T47D (cell line): ENCODE measurements around the gene PKD1L1.
"Not testable (repeated sequence)": the region's sequence is repeated elsewhere in the genome, so short reads cannot be mapped to it uniquely, and the experiment has no call there.

Experiments
- DNase-seq, 2 experiments: peaks; one replicate each; pipeline versions ENCODE4 v3.0.0 to v3.0.0-alpha.2; 2011 to 2012; ENCODE audit warnings: low read depth in 1 of 2, low spot score in 1 of 2
- JUND ChIP-seq: IDR thresholded peaks from 2 replicates; pipeline ENCODE4 v1.6.1; 2012; ENCODE audit warnings: low read depth
- in situ Hi-C: cut with HindIII; loops from 2 replicates; pipeline ENCODE4 v1.10.0; 2016; ENCODE audit warnings: low sequenced_read_pairs, low pct_unique_long_range_greater_than_20kb

Gene PKD1L1

DNA sequence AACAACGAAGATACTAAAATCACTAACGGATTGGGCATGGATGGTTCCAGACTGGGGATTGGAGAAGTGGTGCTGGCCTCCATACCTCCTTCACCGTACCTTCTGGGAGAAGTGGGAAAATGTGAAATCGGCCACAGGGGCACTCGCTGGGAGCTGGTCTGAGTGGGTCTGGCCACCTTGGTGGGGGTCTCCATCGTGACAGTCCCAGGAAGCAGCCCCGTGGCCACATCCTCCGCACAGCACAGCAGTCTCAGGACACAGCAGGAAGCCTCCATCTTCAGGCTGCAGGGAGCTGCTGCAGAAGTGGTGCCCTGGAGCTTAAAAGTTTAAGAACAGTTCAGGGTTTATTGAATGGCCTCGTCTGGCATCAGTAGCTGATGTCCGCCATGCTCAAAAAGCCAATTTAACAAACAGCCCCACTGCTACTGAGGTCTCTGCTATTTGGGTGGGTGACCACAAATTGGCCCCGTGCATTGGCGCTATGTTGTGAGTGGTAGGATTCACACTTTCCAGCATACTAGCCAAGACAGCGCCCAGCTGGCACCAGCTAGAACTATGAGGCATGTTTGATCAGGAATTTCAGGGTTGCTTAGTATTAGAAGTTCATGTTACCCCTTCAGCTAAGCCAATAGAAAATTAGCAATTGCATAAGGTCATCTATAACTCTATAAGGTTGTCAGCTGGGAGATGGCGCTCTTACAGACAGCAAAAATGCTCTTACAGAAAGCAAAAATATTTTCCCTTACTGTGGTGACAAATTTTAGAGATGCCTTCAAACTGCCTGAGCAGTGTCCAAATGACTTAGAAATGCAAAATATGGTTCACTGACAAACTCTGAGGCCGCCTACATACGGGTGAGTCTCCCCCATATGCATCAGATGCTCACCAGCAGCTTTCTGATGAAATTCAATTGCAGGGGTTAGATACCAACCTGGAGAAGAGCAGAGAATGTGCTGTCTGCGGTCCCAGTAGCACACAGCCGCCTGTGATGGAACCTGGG lies 17.0 kb downstream of the PKD1L1 start:
- in situ Hi-C loops: no loop called here
- no peak for TF ChIP-seq JUND

DNA sequence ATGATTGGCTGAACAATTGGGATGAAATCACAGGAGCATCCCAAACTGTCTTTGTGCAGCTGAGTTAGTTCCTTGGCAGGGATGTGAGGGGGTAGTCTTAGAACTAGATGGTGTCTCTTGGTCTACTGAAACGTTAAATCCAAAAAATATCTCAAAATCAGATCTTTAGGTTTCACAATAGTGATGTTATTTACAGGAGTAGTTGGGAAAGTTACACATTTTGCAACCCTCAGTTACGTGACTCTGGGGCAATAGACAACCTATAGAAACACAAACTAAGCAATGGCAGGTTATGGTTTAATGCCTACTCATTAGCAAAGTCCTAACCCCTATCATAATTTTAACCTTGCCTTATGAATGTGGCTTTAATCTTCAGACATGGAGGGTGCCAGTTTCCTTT lies 24.0 kb downstream of the PKD1L1 start:
- TF ChIP-seq JUND: no peak
- in situ Hi-C loops: no loop called here
- no peak for DNase-seq

More for the DNA sequence above, 17.0 kb downstream of the PKD1L1 start:
- no peak for DNase-seq

DNA sequence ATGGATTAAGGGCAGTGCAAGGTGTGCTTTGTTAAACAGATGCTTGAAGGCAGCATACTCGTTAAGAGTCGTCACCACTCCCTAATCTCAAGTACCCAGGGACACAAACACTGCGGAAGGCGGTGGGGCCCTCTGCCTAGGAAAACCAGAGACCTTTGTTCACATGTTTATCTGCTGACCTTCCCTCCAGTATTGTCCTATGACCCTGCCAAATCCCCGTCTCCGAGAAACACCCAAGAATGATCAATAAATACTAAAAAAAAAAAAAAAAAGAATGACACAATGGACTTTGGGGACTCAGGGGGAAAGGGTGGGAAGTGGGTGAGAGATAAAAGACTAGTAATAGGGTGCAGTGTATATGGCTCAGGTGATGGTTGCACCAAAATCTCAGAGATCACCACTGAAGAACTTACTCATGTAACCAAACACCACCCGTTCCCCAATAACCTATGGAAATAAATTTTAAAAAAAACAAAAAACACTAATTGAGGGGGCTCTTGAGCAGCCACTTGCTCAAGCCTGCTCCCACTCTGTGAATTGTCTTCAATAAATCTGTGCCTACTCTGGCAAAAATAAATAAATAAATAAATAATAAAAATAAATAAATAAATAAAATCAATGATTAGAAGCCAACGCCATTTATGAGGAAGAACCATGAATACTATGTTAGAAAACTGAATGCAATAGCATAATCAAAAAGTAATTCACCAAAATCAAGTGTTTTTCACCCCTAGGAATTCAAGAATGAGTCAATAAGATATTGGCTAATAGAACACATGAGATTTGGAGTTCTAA lies 25.0 kb downstream of the PKD1L1 start:
- in situ Hi-C loops, DNase-seq: not testable (repeated sequence)

DNA sequence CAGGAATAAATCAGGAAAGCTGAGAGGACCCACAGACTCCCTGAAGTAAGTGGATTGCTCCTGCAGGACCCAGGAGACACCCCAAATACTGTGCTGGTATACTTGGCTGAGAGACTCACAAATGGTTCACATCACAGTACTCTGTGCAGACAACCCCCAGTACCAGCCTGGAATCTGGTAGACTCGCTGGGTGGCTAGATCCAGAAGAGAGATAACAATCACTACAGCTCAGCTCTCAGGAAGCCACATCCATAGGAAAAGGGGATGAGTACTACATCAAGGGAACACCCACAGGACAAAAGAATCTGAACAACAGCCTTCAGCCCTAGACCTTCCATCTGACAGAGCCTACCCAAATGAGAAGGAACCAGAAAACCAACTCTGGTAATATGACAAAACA lies 31.8 kb downstream of the PKD1L1 start:
- DNase-seq, in situ Hi-C loops: not testable (repeated sequence)

DNA sequence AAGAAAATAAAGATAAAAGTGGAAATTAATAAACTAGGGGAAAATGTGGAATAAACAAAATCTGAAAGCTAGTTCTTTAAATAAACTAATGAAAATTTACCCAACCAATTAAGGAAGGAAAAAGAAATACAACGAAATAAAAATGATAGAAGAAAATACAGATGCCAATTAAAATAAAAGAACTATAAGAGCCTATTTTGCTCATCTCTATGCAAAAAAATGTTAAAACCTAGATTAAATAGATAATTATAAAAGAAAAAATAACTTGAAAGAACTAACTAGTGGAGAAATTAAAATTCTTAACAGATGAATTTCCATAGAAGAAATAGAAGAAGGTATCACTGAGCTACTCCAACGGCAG lies 32.7 kb downstream of the PKD1L1 start:
- no peak for TF ChIP-seq JUND
- in situ Hi-C loops: no loop called here
- no peak for DNase-seq

DNA sequence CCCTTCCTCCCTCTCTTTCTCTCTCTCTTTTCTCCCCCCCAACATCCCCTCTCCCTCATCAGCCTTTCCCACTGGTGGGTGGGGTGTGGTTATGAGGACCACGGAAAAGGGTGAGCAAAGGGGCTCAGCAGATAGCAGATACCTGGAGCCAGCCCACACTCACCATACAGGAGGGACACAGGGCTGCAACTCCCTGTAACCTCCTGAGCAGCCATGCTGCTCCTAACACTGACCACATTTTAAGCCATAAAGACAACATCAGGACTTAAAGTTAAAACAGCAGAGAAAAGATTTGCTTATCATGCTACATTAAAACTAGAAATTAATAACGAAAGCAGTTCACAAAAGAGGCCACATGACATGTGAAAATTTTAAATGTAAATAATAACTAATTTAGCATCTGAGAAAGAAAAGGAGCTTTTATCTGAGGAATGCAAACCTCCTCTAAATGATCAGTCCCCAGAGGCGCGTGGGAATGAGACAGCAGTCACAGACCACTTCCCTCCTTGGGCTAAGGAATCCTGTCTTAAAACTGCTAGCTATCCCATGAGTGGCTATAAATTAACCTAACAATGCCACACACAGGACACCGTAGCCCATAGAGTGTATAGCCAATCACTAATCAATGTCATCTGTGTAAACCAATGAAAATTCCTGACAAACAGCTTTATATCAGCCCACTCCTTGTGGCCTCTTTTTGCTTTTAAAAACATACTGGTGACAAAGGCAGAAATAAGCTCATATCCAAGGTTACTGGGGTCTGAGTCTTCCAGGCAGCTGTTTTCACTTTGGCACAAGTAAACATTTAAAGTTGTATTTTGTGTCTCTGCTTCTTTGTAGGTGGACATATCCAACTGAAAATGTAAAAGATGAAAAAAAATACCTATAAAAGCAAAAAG lies 33.3 kb downstream of the PKD1L1 start:
- in situ Hi-C loops: no loop called here
- TF ChIP-seq JUND: no peak
- no peak for DNase-seq

DNA sequence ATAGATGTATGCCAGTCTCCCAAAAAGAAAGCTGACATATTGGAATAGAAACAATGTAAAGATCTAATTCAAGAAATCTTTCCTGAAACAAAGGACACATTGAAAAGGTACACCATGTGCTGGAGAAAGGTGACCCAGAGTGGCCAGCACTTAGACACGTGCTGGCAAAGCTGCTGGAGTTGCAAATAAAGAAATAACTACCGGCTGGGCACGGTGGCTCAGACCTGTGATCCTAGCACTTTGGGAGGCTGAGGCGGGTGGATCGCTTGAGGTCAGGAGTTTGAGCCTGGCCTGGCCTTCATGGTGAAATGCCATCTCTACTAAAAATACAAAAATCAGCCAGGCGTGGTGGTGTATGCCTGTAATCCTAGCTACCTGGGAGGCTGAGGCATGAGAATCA lies 35.9 kb downstream of the PKD1L1 start:
- in situ Hi-C loops: no loop called here
- no peak for DNase-seq
- TF ChIP-seq JUND: no peak

DNA sequence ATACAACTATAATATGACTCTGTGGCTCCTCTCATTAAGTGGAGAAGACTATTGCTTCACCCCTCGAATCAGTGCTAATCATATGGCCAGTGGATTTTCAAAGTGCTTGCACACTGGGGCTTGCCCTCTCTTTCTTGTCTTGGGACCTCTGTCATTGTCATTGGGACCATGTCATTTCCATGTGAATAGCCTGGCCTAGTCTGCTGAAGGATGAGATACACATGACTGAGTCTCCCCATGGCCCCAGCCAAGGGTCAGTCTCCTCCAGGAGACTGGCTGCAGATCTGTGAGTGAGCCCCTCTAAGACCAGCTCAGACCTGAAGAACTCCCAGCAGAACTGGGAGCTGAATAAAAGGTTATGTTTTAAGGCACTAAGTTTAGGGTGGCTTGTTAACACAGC lies 39.5 kb downstream of the PKD1L1 start:
- no peak for DNase-seq
- in situ Hi-C loops: no loop called here
- TF ChIP-seq JUND: no peak

DNA sequence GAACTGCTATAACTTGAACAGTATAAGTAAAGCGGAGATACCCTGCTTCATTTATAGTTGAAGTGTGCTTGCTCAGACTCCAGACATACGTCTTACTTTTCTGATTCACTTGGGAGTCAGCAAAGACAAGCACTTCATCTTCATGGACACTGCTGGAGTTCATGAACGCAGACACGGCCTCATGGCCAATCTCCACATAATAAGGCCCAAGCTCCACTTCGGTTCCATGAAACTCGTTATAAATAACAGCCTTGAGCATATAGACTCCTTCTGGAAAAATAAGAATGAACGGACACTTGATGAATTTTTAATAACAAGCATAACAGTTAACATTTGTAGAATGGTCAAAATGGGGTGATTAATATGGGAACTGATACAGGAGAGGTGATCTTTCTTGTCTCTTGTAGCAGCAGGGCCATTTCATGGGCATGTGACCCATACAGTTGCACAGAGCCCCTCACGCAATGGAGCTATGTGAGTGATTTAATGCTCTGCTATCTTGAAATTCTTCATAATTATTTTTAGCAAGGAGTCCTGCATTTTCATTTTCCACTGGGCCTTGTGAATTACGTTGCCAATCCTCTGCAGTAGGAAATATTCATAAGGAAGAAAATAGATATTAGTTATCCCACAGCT lies 40.2 kb downstream of the PKD1L1 start:
- in situ Hi-C loops: no loop called here
- no peak for DNase-seq
- no peak for TF ChIP-seq JUND

DNA sequence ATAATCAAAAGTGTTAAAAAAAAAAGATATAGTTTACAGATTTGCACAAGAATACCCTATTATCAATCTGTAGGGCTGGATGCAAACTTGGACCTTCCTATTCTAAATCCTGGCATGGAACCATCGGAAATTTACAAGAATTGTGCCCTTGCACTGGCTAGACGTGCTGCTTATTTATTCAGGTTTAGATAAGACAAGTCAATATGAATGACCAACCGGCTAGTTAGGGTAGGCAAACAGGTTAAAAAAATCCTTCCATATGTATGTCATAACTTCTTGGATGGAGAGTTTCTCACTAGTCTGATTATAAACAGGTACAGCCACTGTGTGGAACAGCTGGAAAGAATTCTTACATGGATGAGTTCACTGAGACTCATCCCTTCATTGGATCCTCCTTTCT lies 41.4 kb downstream of the PKD1L1 start:
- DNase-seq: peak; percentile 44 to 63
- no peak for TF ChIP-seq JUND
- in situ Hi-C loops: no loop called here

DNA sequence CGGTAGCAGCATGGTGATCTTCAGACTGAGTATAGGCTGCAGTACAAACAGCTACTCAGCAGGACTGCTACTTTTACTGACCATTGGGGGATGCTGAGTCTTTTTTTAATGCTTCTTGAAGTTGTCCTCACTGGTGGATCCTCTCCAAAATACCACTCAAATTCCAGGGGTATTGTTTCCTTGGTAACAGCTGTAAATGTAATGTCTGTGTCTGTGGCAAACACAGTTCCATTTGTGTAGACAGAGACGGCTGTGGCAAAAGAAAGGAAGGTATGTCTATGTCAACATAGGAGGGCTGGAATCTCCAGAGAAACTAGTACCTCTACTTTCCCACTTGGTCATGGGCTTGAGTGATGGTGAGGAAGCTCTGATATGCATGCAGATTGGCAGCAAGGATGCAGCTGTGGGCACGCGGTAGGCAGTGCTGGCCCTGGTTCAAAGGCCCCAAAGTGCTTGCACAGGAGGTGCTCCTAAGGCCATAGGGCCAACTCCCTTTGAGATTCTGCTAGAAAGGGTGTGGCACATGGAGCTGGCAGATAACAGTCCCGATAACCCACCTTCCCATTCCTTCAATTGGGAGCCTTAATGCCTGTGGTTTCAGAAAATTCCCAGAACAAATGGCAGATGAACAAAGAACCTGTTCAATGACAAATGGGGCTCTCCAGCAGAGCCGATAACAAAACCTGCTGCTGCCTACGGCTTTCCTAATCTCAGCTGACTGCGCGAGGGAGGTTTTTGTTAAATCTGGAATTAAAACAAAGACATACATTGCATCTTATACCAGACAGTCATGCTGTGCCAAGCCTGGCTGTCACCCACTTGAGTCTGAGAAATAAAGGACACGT lies 43.0 kb downstream of the PKD1L1 start:
- no peak for TF ChIP-seq JUND
- in situ Hi-C loops: no loop called here
- no peak for DNase-seq

DNA sequence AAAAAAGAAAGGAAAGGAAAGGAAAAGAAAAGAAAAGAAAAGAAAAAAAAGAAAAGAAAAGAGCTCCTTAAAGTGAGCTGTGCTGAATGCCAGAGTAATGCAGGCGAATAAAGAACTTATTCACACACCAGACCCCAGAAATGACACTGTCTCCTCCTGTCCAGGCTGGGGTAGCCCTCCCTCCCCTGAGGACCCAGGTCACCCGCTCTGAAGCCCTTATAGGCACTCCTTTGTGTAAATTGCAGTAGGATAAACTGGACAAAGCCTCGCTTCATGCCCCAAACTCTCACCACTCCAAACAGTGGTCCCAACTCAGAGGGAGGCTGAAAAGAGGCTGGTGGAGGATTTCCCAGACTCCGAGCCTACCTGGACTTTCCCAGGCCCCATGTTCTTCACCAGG lies 46.3 kb downstream of the PKD1L1 start:
- DNase-seq: no peak
- TF ChIP-seq JUND: no peak
- in situ Hi-C loops: no loop called here
